ENCODE data around the gene CASZ1.

- TF ChIP-seq CTCF (IDR thresholded peaks at IDR 0.05 in 2 of 3, conservative IDR thresholded peaks at IDR 0.05 in 1 of 3; ENCODE audit: control insufficient read depth in 2 of 3, extremely low read depth in 1 of 3, insufficient read depth in 1 of 3, low read depth in 3 of 3, low read length in 3 of 3) = no peak
- TF ChIP-seq ETV6 (conservative IDR thresholded peaks at IDR 0.05 in 1 of 2, IDR thresholded peaks at IDR 0.05 in 1 of 2; ENCODE audit: borderline replicate concordance in 1 of 2, low read depth in 1 of 2) = no peak
- no peak for TF ChIP-seq EZH2 (IDR thresholded peaks at IDR 0.05; ENCODE audit: borderline replicate concordance, control insufficient read depth, low read depth, low read length)
- TF ChIP-seq, protein P1, sequence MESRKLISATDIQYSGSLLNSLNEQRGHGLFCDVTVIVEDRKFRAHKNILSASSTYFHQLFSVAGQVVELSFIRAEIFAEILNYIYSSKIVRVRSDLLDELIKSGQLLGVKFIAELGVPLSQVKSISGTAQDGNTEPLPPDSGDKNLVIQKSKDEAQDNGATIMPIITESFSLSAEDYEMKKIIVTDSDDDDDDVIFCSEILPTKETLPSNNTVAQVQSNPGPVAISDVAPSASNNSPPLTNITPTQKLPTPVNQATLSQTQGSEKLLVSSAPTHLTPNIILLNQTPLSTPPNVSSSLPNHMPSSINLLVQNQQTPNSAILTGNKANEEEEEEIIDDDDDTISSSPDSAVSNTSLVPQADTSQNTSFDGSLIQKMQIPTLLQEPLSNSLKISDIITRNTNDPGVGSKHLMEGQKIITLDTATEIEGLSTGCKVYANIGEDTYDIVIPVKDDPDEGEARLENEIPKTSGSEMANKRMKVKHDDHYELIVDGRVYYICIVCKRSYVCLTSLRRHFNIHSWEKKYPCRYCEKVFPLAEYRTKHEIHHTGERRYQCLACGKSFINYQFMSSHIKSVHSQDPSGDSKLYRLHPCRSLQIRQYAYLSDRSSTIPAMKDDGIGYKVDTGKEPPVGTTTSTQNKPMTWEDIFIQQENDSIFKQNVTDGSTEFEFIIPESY (IDR thresholded peaks at IDR 0.05) = no peak
- TF ChIP-seq, protein P2, sequence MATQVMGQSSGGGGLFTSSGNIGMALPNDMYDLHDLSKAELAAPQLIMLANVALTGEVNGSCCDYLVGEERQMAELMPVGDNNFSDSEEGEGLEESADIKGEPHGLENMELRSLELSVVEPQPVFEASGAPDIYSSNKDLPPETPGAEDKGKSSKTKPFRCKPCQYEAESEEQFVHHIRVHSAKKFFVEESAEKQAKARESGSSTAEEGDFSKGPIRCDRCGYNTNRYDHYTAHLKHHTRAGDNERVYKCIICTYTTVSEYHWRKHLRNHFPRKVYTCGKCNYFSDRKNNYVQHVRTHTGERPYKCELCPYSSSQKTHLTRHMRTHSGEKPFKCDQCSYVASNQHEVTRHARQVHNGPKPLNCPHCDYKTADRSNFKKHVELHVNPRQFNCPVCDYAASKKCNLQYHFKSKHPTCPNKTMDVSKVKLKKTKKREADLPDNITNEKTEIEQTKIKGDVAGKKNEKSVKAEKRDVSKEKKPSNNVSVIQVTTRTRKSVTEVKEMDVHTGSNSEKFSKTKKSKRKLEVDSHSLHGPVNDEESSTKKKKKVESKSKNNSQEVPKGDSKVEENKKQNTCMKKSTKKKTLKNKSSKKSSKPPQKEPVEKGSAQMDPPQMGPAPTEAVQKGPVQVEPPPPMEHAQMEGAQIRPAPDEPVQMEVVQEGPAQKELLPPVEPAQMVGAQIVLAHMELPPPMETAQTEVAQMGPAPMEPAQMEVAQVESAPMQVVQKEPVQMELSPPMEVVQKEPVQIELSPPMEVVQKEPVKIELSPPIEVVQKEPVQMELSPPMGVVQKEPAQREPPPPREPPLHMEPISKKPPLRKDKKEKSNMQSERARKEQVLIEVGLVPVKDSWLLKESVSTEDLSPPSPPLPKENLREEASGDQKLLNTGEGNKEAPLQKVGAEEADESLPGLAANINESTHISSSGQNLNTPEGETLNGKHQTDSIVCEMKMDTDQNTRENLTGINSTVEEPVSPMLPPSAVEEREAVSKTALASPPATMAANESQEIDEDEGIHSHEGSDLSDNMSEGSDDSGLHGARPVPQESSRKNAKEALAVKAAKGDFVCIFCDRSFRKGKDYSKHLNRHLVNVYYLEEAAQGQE (IDR thresholded peaks at IDR 0.05; ENCODE audit: low read depth, low read length) = no peak
- no peak for TF ChIP-seq BCL11A (IDR thresholded peaks at IDR 0.05; ENCODE audit: low read depth, low read length)
- no peak for TF ChIP-seq IRF3 (IDR thresholded peaks at IDR 0.05)
- no peak for TF ChIP-seq MEF2A (IDR thresholded peaks at IDR 0.05; ENCODE audit: insufficient read depth, low read depth, low read length)
- no peak for TF ChIP-seq POLR2A (IDR thresholded peaks at IDR 0.05; ENCODE audit: low read depth, low read length)
- TF ChIP-seq GATAD2B (conservative IDR thresholded peaks at IDR 0.05; ENCODE audit: low read depth) = no peak
- TF ChIP-seq KDM1A (IDR thresholded peaks at IDR 0.05; ENCODE audit: borderline replicate concordance) = no peak
- TF ChIP-seq BACH1 (IDR thresholded peaks at IDR 0.05; ENCODE audit: borderline replicate concordance) = no peak
Measured at GRCh38 chr1:10771789-10772188, 24.7 kb downstream of the CASZ1 start.
